GM19397 (cell line): ENCODE measurements around the gene EFCAB5.

ENCODE experiments used
- ATAC-seq: cut with Tn5 transposase; IDR thresholded peaks from one replicate; pipeline ENCODE4 v1.9.1; 2021; ENCODE audit warnings: mild to moderate bottlenecking, moderate library complexity; ENCODE audit not compliant: unreplicated experiment

The EFCAB5 gene

GRCh38 chr17:30148376-30148775 is 206.9 kb downstream of the EFCAB5 start:
- no peak for ATAC-seq

GRCh38 chr17:30151471-30151870 is 210.0 kb downstream of the EFCAB5 start:
- ATAC-seq, result no peak

- no peak for ATAC-seq
Observed at GRCh38 chr17:30153463-30153862, 212.0 kb downstream of the EFCAB5 start.

DNA sequence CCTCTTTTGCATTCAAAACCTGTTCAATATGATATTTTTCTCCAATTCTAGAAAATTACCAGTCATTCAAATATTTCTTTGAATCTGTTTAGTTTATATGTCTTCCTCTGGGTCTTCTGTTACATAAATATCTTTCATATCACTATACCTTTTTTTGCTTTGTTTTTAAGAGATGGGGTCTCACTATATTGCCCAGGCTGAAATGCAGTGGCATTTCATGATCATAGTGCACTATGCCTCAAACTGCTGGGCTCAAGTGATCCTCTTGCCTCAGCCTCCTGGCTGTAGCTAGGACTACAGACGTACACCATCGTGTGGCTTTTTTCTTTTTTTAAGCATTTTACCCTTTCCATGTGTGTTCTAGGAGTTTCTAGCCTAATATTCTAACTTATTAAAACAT is 214.0 kb downstream of the EFCAB5 start:
- ATAC-seq, result no peak
